B cell (primary cell): Measurements from ENCODE around the gene PLSCR5. TPM values are rescaled to one million over a fixed set of nuclear protein-coding genes. Genes with fewer than 3 reads are reported as not detected.

Experiments
- ATAC-seq: fragments of 200-7000 bp; cut with Tn5 transposase; one replicate; pipeline ENCODE4 v1.10.0; 2021; ENCODE audit warnings: low read depth, mild to moderate bottlenecking, moderate number of reproducible peaks, moderate library complexity
- CTCF ChIA-PET: fragments of 350-600 bp; sonication (Branson Sonifier 250); formaldehyde crosslinking; loops from one replicate; lab custom pipeline; 2021; ENCODE audit warnings: antibody characterized with exemption, inconsistent platforms; lab: Charles Lee
- POLR2A ChIA-PET: fragments of 350-600 bp; sonication (Branson Sonifier 250); formaldehyde crosslinking; loops from one replicate; lab custom pipeline; 2021; ENCODE audit warnings: antibody characterized with exemption; lab: Charles Lee
- DNase-seq: peaks from one replicate; pipeline ENCODE4 v3.0.0; 2013
- H2AFZ ChIP-seq: 2 replicates; pipeline ENCODE4 v1.6.1; 2012; ENCODE audit warnings: mild to moderate bottlenecking, low read depth, low read length; ENCODE audit not compliant: insufficient read depth, poor library complexity, severe bottlenecking
- H3K27ac ChIP-seq, 2 donors: 1 replicate in 1 of 2; 2 replicates in 1 of 2; pipeline ENCODE4 v1.5.1; 2012 to 2013; ENCODE audit warnings: low read length in 2 of 2, mild to moderate bottlenecking in 2 of 2, moderate library complexity in 1 of 2
- H3K27me3 ChIP-seq, 4 experiments: fragments of 200-600 bp in 1 of 4; sonication (generic) in 1 of 4; replicated peaks in 1 of 4; 1 replicate in 2 of 4; 2 replicates in 2 of 4; pipeline versions ENCODE4 v1.6.1 to v1.7.0; 2013 to 2016; ENCODE audit warnings: low read length in 3 of 4, mild to moderate bottlenecking in 2 of 4, mixed read lengths in 1 of 4, moderate library complexity in 1 of 4; ENCODE audit not compliant: insufficient read depth in 4 of 4, control insufficient read depth in 3 of 4; ENCODE audit errors: control extremely low read depth in 1 of 4
- H3K36me3 ChIP-seq, 2 experiments: replicated peaks in 1 of 2; 1 replicate in 1 of 2; 2 replicates in 1 of 2; pipeline versions ENCODE4 v1.6.1 to v1.7.1; 2013; ENCODE audit warnings: low read length in 1 of 2; ENCODE audit not compliant: insufficient read depth in 2 of 2, control insufficient read depth in 1 of 2; ENCODE audit errors: control extremely low read depth in 1 of 2, extremely low read depth in 1 of 2
- H3K4me1 ChIP-seq, 2 donors: fragments of 200-600 bp in 1 of 2; sonication (generic) in 1 of 2; 1 replicate in 1 of 2; 2 replicates in 1 of 2; pipeline versions ENCODE4 v1.5.1 to v1.6.1; 2013 to 2017; ENCODE audit warnings: low read length in 2 of 2; ENCODE audit not compliant: control insufficient read depth in 2 of 2, insufficient read depth in 2 of 2
- H3K4me2 ChIP-seq: replicated peaks from 2 replicates; pipeline ENCODE3; 2012; ENCODE audit warnings: mild to moderate bottlenecking, low read depth, low read length; ENCODE audit not compliant: poor library complexity, severe bottlenecking
- H3K4me3 ChIP-seq, 5 experiments: fragments of 200-600 bp in 1 of 5; sonication (generic) in 1 of 5; 1 replicate in 3 of 5; 2 replicates in 2 of 5; pipeline versions ENCODE4 v1.5.1 to v1.7.0; 2011 to 2016; ENCODE audit warnings: low read length in 4 of 5, mild to moderate bottlenecking in 4 of 5, low read depth in 2 of 5, control low read depth in 1 of 5, moderate library complexity in 1 of 5; ENCODE audit not compliant: insufficient read depth in 1 of 5; ENCODE audit errors: control extremely low read depth in 1 of 5, extremely low read depth in 1 of 5
- H3K79me2 ChIP-seq: fragments of 200-600 bp; sonication (generic); one replicate; pipeline ENCODE4 v1.6.0; 2016; ENCODE audit warnings: low read length; ENCODE audit not compliant: control insufficient read depth, insufficient read depth
- H3K9ac ChIP-seq: fragments of 200-600 bp; sonication (generic); 2 replicates; pipeline ENCODE4 v1.6.1; 2017; ENCODE audit warnings: mild to moderate bottlenecking, low read length, moderate library complexity
- H3K9me3 ChIP-seq, 3 donors: one replicate each; pipeline versions ENCODE4 v1.6.1 to v1.7.1; 2013; ENCODE audit warnings: low read length in 2 of 3; ENCODE audit not compliant: control insufficient read depth in 2 of 3, insufficient read depth in 1 of 3; ENCODE audit errors: control extremely low read depth in 1 of 3
- H4K20me1 ChIP-seq: 2 replicates; pipeline ENCODE4 v1.6.0; 2012; ENCODE audit warnings: mild to moderate bottlenecking, low read length; ENCODE audit not compliant: insufficient read depth, control insufficient read depth, poor library complexity, severe bottlenecking
- H3K27ac Mint-ChIP-seq: one replicate; pipeline ENCODE4 v1.8.0; 2021; ENCODE audit warnings: mixed read lengths
- H3K27me3 Mint-ChIP-seq: one replicate; pipeline ENCODE4 v1.8.0; 2021; ENCODE audit warnings: mixed read lengths
- H3K4me1 Mint-ChIP-seq: one replicate; pipeline ENCODE4 v1.8.0; 2021; ENCODE audit warnings: mixed read lengths
- H3K4me3 Mint-ChIP-seq: one replicate; pipeline ENCODE4 v1.8.0; 2021; ENCODE audit warnings: mixed read lengths
- H3K9me3 Mint-ChIP-seq: one replicate; pipeline ENCODE4 v1.8.0; 2022; ENCODE audit warnings: mixed read lengths; ENCODE audit not compliant: insufficient read depth
- CTCF ChIP-seq: fragments of 200-600 bp; IDR thresholded peaks from one replicate; pipeline ENCODE4 v1.8.0; 2022; ENCODE audit warnings: antibody characterized with exemption, mild to moderate bottlenecking
- EZH2 ChIP-seq: IDR thresholded peaks from 2 replicates; pipeline ENCODE4 v1.6.1; 2012; ENCODE audit warnings: borderline replicate concordance, low read depth, mild to moderate bottlenecking, moderate library complexity, low read length; ENCODE audit not compliant: insufficient read depth, poor library complexity, severe bottlenecking
- WGBS: methylation state at CpG from one replicate; pipeline ENCODE4 v1.1.5; 2013; ENCODE audit warnings: missing lambda C conversion rate; ENCODE audit not compliant: insufficient coverage; 5-methylcytosine and 5-hydroxymethylcytosine counted together
- intact Hi-C: fragments of 100-400 bp; cut with micrococcal nuclease; formaldehyde crosslinking; loops from one replicate; pipeline ENCODE4 v1.10.0; 2022
- polyA plus RNA-seq: library from polyadenylated mRNA; depleted of rRNA; stranded (reverse); fragments of >200 nt; gene quantifications from 2 replicates; pipeline ENCODE4 v1.2.3, GENCODE V29; 2012
- total RNA-seq, 2 donors: library from RNA; stranded (reverse); fragments of 120-200 nt in 1 of 2; gene quantifications; 1 replicate in 1 of 2; 2 replicates in 1 of 2; pipeline versions ENCODE4 v1.2.3 to v1.2.4, GENCODE V29; 2013 to 2022

PLSCR5 gene
- total and polyA plus RNA-seq, 2 donors (not counting 1 experiment from before 2014, with no cell fraction given): not detected

- DNase-seq (no peak), ATAC-seq (no peak)
- no peak overlapping the region for H3K27ac Mint-ChIP-seq
- Histone ChIP-seq H3K9me3 (peaks cover 0 to 1% (median 0%) of the 10 kb centered on the region in 3 donors), H2AFZ (no peak overlapping the region), H3K79me2 (no peaks in the 10 kb centered on the region), H3K4me1 (no peaks in the 10 kb centered on the region), H3K27me3 (no peaks in the 10 kb centered on the region), H4K20me1 (no peaks in the 10 kb centered on the region), H3K4me2 (no peak overlapping the region), H3K9ac (no peak overlapping the region), H3K4me3 (no peak overlapping the region), H3K27ac (no peak overlapping the region), H3K36me3 (no peaks in the 10 kb centered on the region)
- intact Hi-C loops: no loop called here
- no CpG with 5 or more reads among the region's 1 CpG for WGBS
- ChIA-PET CTCF (no interaction called here), POLR2A (no interaction called here)
- H3K27me3 Mint-ChIP-seq: peaks cover 6% of the 10 kb centered on the region
- no peak overlapping the region for H3K4me3 Mint-ChIP-seq
- no peak for TF ChIP-seq EZH2
- no peaks in the 10 kb centered on the region for H3K4me1 Mint-ChIP-seq
- H3K9me3 Mint-ChIP-seq: no peaks in the 10 kb centered on the region
Measured at GRCh38 chr3:146561463-146561862, 43.7 kb downstream of the PLSCR5 start.

- Histone ChIP-seq H3K4me3 (no peak overlapping the region), H3K36me3 (no peaks in the 10 kb centered on the region), H3K27me3 (no peaks in the 10 kb centered on the region), H3K4me2 (no peak overlapping the region), H3K4me1 (no peaks in the 10 kb centered on the region), H4K20me1 (no peaks in the 10 kb centered on the region), H3K27ac (no peak overlapping the region), H3K9ac (no peak overlapping the region), H3K79me2 (no peaks in the 10 kb centered on the region), H2AFZ (no peak overlapping the region), H3K9me3 (peaks cover 0 to 1% (median 0%) of the 10 kb centered on the region in 3 donors)
- DNase-seq: no peak
- no peaks in the 10 kb centered on the region for H3K4me1 Mint-ChIP-seq
- ChIA-PET POLR2A (no interaction called here), CTCF (interaction anchor here (0.9 kb wide), 1 partner anchor 14 kb away, joined by 3 read pairs; no protein-coding TSS in a partner anchor)
- intact Hi-C loops: no loop called here
- no peak overlapping the region for H3K27ac Mint-ChIP-seq
- H3K4me3 Mint-ChIP-seq: no peak overlapping the region
- H3K9me3 Mint-ChIP-seq: no peaks in the 10 kb centered on the region
- TF ChIP-seq EZH2: no peak
- TF ChIP-seq CTCF: no peak
- WGBS: no CpG with 5 or more reads among the region's 2 CpGs
- peaks cover 6% of the 10 kb centered on the region for H3K27me3 Mint-ChIP-seq
- ATAC-seq: no peak
Measured at GRCh38 chr3:146560678-146561077, 44.5 kb downstream of the PLSCR5 start.
